Epithelial cell of esophagus (primary cell): ENCODE results near the gene DDX50.
A peak's percentile ranks its signal among the peaks of the same experiment; 100 is the strongest.
"Not testable (repeated sequence)": the region's sequence is repeated elsewhere in the genome, so short reads cannot be mapped to it uniquely, and the experiment has no call there.

Experiments used
- DNase-seq: peaks from one replicate; pipeline ENCODE4 v3.0.0; 2010; ENCODE audit warnings: low read depth
- H3K4me3 ChIP-seq: 2 replicates; pipeline ENCODE4 v1.5.1; 2011; ENCODE audit warnings: mild to moderate bottlenecking, low read length, control low read depth
- CTCF ChIP-seq: IDR thresholded peaks from 2 replicates; pipeline ENCODE4 v1.5.1; 2011; ENCODE audit warnings: low read depth, mild to moderate bottlenecking, low read length, control low read depth, inconsistent platforms; ENCODE audit not compliant: insufficient read depth; ENCODE audit errors: missing control alignments

The DDX50 gene

GRCh38 chr10:68963151-68963550 lies 62.0 kb downstream of the DDX50 start:
- no peak for DNase-seq
- no peak for TF ChIP-seq CTCF
- no peak overlapping the region for H3K4me3 ChIP-seq

GRCh38 chr10:68973975-68974374 lies 72.9 kb downstream of the DDX50 start:
- no peak for DNase-seq
- no peak overlapping the region for H3K4me3 ChIP-seq

GRCh38 chr10:68975936-68976473 lies 74.9 kb downstream of the DDX50 start:
- not testable (repeated sequence) for DNase-seq, H3K4me3 ChIP-seq

More at GRCh38 chr10:68973975-68974374, 72.9 kb downstream of the DDX50 start:
- TF ChIP-seq CTCF = no peak

GRCh38 chr10:68979738-68980137 lies 78.6 kb downstream of the DDX50 start:
- not testable (repeated sequence) for DNase-seq, H3K4me3 ChIP-seq

- peak; percentile 11 for DNase-seq
- peak; percentile 38 for TF ChIP-seq CTCF
These were observed 80.0 kb downstream of the DDX50 start for GRCh38 chr10:68981074-68981473.

GRCh38 chr10:68982389-68982788 lies 81.3 kb downstream of the DDX50 start:
- no peak for TF ChIP-seq CTCF
- no peak for DNase-seq
- no peak overlapping the region for H3K4me3 ChIP-seq

More at GRCh38 chr10:68981074-68981473, 80.0 kb downstream of the DDX50 start:
- H3K4me3 ChIP-seq = no peak overlapping the region

GRCh38 chr10:68987611-68988010 lies 86.5 kb downstream of the DDX50 start:
- TF ChIP-seq CTCF = no peak
- DNase-seq = no peak
- H3K4me3 ChIP-seq = no peak overlapping the region

GRCh38 chr10:68988530-68989316 lies 87.6 kb downstream of the DDX50 start, which contains the start of gene KIFBP:
Gene KIFBP (plus strand): TSS chr10:68988803. CDS start chr10:68988833, 30 bp downstream.
- H3K4me3 ChIP-seq = peak within 1 kb of the TSS; percentile 89
- peak; percentile 58 for TF ChIP-seq CTCF
- peak; percentile 99 for DNase-seq
